ENCODE measurements around the gene ATF6.

GRCh38 chr1:161855260-161855659 lies 89.1 kb downstream of the ATF6 start:
- TF ChIP-seq CTCF (IDR thresholded peaks at IDR 0.05; ENCODE audit: low read depth, low read length), result no peak
- TF ChIP-seq POLR2A (IDR thresholded peaks at IDR 0.05; ENCODE audit: extremely low read depth, insufficient read length), result no peak
- TF ChIP-seq, protein P1, sequence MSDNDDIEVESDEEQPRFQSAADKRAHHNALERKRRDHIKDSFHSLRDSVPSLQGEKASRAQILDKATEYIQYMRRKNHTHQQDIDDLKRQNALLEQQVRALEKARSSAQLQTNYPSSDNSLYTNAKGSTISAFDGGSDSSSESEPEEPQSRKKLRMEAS (IDR thresholded peaks at IDR 0.05; ENCODE audit: low read depth, low read length), result no peak

Data from NB4 (cell line).